ENCODE data around the gene MFN1.

The MFN1 gene

DNA sequence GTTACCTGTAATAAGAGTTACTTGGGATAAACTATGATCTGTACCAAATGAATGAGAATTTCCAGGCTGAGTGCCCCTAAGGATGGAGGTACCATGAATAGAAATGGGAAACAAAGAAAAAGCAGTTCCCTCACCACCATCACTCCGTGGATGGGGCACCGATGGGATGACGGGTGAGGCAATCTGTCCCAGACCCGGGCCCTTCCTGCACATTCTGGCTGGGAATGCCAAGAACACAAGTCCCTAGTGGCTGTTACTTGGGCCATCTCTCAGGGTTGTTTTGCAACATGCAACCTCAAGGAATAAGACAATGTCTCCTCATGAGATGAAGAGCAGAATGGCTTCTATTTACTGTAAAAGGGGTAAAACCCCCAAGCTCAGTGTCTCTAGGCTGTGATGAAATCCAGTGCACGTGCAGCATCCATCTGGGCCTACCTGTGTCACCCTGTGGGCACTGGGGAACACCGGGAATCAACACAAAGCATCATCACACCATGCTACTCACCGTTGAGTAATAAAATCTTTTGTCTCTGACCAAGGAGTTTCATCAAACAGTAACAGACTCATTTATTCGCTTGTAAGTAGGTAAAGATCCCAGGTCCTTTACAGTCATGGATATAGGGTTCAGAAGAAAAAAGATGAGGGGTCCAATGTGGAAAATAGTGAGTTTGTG is 81.5 kb downstream of the MFN1 start:
- no peak for TF ChIP-seq EZH2 (IDR thresholded peaks at IDR 0.05; ENCODE audit: borderline replicate concordance, low read depth, low read length, severe bottlenecking)
- TF ChIP-seq, protein P1, sequence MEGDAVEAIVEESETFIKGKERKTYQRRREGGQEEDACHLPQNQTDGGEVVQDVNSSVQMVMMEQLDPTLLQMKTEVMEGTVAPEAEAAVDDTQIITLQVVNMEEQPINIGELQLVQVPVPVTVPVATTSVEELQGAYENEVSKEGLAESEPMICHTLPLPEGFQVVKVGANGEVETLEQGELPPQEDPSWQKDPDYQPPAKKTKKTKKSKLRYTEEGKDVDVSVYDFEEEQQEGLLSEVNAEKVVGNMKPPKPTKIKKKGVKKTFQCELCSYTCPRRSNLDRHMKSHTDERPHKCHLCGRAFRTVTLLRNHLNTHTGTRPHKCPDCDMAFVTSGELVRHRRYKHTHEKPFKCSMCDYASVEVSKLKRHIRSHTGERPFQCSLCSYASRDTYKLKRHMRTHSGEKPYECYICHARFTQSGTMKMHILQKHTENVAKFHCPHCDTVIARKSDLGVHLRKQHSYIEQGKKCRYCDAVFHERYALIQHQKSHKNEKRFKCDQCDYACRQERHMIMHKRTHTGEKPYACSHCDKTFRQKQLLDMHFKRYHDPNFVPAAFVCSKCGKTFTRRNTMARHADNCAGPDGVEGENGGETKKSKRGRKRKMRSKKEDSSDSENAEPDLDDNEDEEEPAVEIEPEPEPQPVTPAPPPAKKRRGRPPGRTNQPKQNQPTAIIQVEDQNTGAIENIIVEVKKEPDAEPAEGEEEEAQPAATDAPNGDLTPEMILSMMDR (IDR thresholded peaks at IDR 0.05; ENCODE audit: borderline replicate concordance, extremely low read depth, low read length, poor library complexity, severe bottlenecking): no peak

DNA sequence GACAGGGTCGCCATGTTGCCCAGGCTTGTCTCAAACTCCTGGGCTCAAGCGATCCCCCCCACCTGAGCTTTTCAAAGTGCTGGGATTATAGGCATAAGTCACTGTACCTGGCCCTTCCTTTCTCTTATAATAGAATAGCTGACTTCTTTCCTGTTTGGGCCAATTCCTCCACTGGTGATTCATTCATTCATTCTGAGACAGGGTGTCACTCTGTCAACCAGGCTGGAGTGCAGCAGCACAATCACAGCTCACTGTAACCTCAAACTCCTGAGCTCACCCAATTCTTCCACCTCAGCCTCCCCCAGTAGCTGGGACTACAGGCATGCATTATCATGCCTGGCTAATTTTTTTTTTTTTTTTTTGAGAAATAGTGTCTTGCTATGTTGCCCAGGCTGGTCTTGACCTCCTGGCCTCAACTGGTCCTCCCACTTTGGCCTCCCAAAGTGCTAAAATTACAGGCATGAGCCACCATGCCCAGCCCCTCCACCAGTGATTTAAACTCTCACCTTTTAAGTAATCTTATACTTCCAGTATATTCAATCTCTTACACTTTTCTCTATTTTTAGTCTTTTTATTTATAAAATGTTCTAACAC is 82.9 kb downstream of the MFN1 start:
- no peak for ATAC-seq (ENCODE audit: insufficient read depth, low read depth)

More for the DNA sequence above, 81.5 kb downstream of the MFN1 start:
- Histone ChIP-seq H3K27ac (ENCODE audit: low read length) (no peak overlapping the region), H3K36me3 (ENCODE audit: insufficient read depth, low read length) (peaks cover 23% of the 10 kb centered on the region), H2AFZ (ENCODE audit: low read depth, low read length) (no peak overlapping the region), H3K4me3 (ENCODE audit: low read depth in 1 of 2, low read length in 2 of 2) (no peak overlapping the region), H3K79me2 (ENCODE audit: insufficient read depth, low read length) (peaks cover 85% of the 10 kb centered on the region), H3K9me3 (ENCODE audit: insufficient read depth, low read length, severe bottlenecking) (no peaks in the 10 kb centered on the region), H3K9ac (ENCODE audit: low read depth, low read length) (no peak overlapping the region), H4K20me1 (ENCODE audit: insufficient read depth, low read length) (peaks cover 21% of the 10 kb centered on the region; the same call in 1 of the 2 replicates), H3K4me1 (ENCODE audit: insufficient read depth, low read length) (no peaks in the 10 kb centered on the region), H3K4me2 (ENCODE audit: insufficient read depth, low read length) (no peak overlapping the region), H3K27me3 (ENCODE audit: insufficient read depth, low read length, poor library complexity) (no peaks in the 10 kb centered on the region)
- no peak for ATAC-seq (ENCODE audit: insufficient read depth, low read depth)
- no peak for DNase-seq

DNA sequence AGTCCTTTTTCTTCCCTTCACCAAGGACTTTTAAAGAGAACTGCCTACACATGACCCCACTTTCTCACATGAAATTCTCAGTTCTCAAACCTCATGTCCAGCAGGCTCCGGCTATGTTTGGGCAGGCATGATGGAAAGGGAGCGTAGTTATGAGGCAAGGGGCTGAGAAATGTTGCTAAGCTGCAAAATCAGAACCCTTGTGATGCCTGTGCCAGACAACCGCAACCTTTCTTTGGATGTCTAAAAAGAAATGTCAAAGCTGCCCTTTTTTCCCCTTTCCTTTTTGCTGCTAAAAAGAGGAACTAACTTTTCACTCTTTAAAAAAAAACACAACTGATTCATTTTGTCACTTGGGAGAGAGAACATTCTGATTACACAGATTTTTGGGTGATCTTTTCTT is 84.5 kb downstream of the MFN1 start:
- H3K9ac ChIP-seq (ENCODE audit: low read depth, low read length): no peak overlapping the region
- no peaks in the 10 kb centered on the region for H3K27me3 ChIP-seq (ENCODE audit: insufficient read depth, low read length, poor library complexity)
- no peak overlapping the region for H3K4me2 ChIP-seq (ENCODE audit: insufficient read depth, low read length)
- peaks cover 97% of the 10 kb centered on the region for H3K79me2 ChIP-seq (ENCODE audit: insufficient read depth, low read length)
- no peaks in the 10 kb centered on the region for H3K4me1 ChIP-seq (ENCODE audit: insufficient read depth, low read length)
- H4K20me1 ChIP-seq (ENCODE audit: insufficient read depth, low read length): peaks cover 25% of the 10 kb centered on the region; the same call in 1 of the 2 replicates
- no peaks in the 10 kb centered on the region for H3K9me3 ChIP-seq (ENCODE audit: insufficient read depth, low read length, severe bottlenecking)
- DNase-seq (no peak), ATAC-seq (ENCODE audit: insufficient read depth, low read depth) (no peak)
- H3K4me3 ChIP-seq (ENCODE audit: low read depth in 1 of 2, low read length in 2 of 2): no peak overlapping the region
- peaks cover 4% of the 10 kb centered on the region; the same call in 1 of the 2 replicates for H3K36me3 ChIP-seq (ENCODE audit: insufficient read depth, low read length)
- no peak overlapping the region for H2AFZ ChIP-seq (ENCODE audit: low read depth, low read length)
- H3K27ac ChIP-seq (ENCODE audit: low read length): no peak overlapping the region
- no peak for TF ChIP-seq EZH2 (IDR thresholded peaks at IDR 0.05; ENCODE audit: borderline replicate concordance, low read depth, low read length, severe bottlenecking)
- TF ChIP-seq, protein P1 (IDR thresholded peaks at IDR 0.05; ENCODE audit: borderline replicate concordance, extremely low read depth, low read length, poor library complexity, severe bottlenecking): no peak

More for the DNA sequence above, 82.9 kb downstream of the MFN1 start:
- Histone ChIP-seq H3K27me3 (ENCODE audit: insufficient read depth, low read length, poor library complexity) (no peaks in the 10 kb centered on the region), H3K4me3 (ENCODE audit: low read depth in 1 of 2, low read length in 2 of 2) (no peak overlapping the region), H4K20me1 (ENCODE audit: insufficient read depth, low read length) (peaks cover 25% of the 10 kb centered on the region; the same call in 1 of the 2 replicates), H2AFZ (ENCODE audit: low read depth, low read length) (no peak overlapping the region), H3K9me3 (ENCODE audit: insufficient read depth, low read length, severe bottlenecking) (no peaks in the 10 kb centered on the region), H3K79me2 (ENCODE audit: insufficient read depth, low read length) (peaks cover 95% of the 10 kb centered on the region), H3K27ac (ENCODE audit: low read length) (no peak overlapping the region), H3K9ac (ENCODE audit: low read depth, low read length) (no peak overlapping the region), H3K36me3 (ENCODE audit: insufficient read depth, low read length) (peaks cover 13% of the 10 kb centered on the region), H3K4me2 (ENCODE audit: insufficient read depth, low read length) (no peak overlapping the region), H3K4me1 (ENCODE audit: insufficient read depth, low read length) (no peaks in the 10 kb centered on the region)
- no peak for DNase-seq
- TF ChIP-seq EZH2 (IDR thresholded peaks at IDR 0.05; ENCODE audit: borderline replicate concordance, low read depth, low read length, severe bottlenecking): no peak
- TF ChIP-seq, protein P1 (IDR thresholded peaks at IDR 0.05; ENCODE audit: borderline replicate concordance, extremely low read depth, low read length, poor library complexity, severe bottlenecking): no peak

All from DND-41 (cell line).